Esophagus squamous epithelium (tissue), 5 donors: ENCODE data around the gene HES2. TPM values are rescaled to one million over a fixed set of nuclear protein-coding genes. Genes with fewer than 3 reads are reported as not detected.

ENCODE experiments used
- DNase-seq: peaks from one replicate; lab custom pipeline; 2025; lab: John Stamatoyannopoulos, UW
- H3K27ac ChIP-seq, 4 donors: fragments of 200-600 bp; sonication (generic); one replicate each; pipeline ENCODE4 v1.5.1; 2016 to 2019; ENCODE audit warnings: mild to moderate bottlenecking in 1 of 4
- H3K27me3 ChIP-seq, 4 donors: fragments of 200-600 bp; sonication (generic); 1 replicate in 3 of 4; 2 replicates in 1 of 4; pipeline versions ENCODE4 v1.5.1 to v1.6.0; 2017 to 2021; ENCODE audit warnings: antibody characterized with exemption in 1 of 4
- H3K36me3 ChIP-seq, 3 donors: fragments of 200-600 bp; sonication (generic); one replicate each; pipeline ENCODE4 v1.5.1; 2016 to 2019
- H3K4me1 ChIP-seq, 3 donors: fragments of 200-600 bp; sonication (generic); one replicate each; pipeline ENCODE4 v1.5.1; 2017 to 2019
- H3K4me3 ChIP-seq, 4 donors: fragments of 200-600 bp; sonication (generic); 1 replicate in 3 of 4; 2 replicates in 1 of 4; pipeline ENCODE4 v1.5.1; 2016 to 2019; ENCODE audit warnings: mild to moderate bottlenecking in 2 of 4, moderate library complexity in 1 of 4
- H3K9me3 ChIP-seq, 3 donors: fragments of 200-600 bp; sonication (generic); one replicate each; pipeline ENCODE4 v1.5.1; 2016 to 2019
- CTCF ChIP-seq, 6 experiments: fragments of 450-650 bp in 4 of 6; fragments of 200-600 bp in 2 of 6; sonication (generic) in 2 of 6; IDR thresholded peaks; one replicate each; pipeline ENCODE4 v1.5.1; 2016 to 2019; ENCODE audit warnings: antibody characterized with exemption in 6 of 6, mild to moderate bottlenecking in 4 of 6, moderate library complexity in 4 of 6
- POLR2A ChIP-seq, 4 donors: fragments of 450-650 bp; IDR thresholded peaks; one replicate each; pipeline ENCODE4 v1.6.1; 2017; ENCODE audit warnings: antibody characterized with exemption in 4 of 4, mild to moderate bottlenecking in 4 of 4, moderate library complexity in 3 of 4
- WGBS, 2 donors: methylation state at CpG; one replicate each; pipeline ENCODE4 v1.1.5; 2018; 5-methylcytosine and 5-hydroxymethylcytosine counted together
- intact Hi-C: fragments of 100-400 bp; cut with DNase I; formaldehyde crosslinking; loops from one replicate; pipeline ENCODE4 v1.15.0; 2022
- total RNA-seq, 4 donors: library from RNA; depleted of rRNA; stranded (reverse); fragments of >200 nt; gene quantifications; one replicate each; pipeline ENCODE4 v1.1.0, GENCODE V29; 2016
- donor health status: DM: yes; HTN: yes; CAD: no.

Gene HES2
- total RNA-seq, 4 donors from 2014 or later = 40.5 to 51.9 (median 50.2) TPM

- Histone ChIP-seq H3K27me3 (peaks cover 0 to 100% (median 3%) of the 10 kb centered on the region in 4 donors), H3K4me1 (peaks cover 56 to 96% (median 57%) of the 10 kb centered on the region in 3 donors), H3K36me3 (no peaks in the 10 kb centered on the region), H3K9me3 (no peaks in the 10 kb centered on the region), H3K4me3 (peak within 1 kb of the TSS; percentile 31 to 61 (median 40)), H3K27ac (peak within 1 kb of the TSS in 2 of 4 donors; percentile 50)
- intact Hi-C loops = no loop called here
- WGBS, 2 donors = no CpG with 5 or more reads among the region's 99 CpGs
- no peak for DNase-seq
- TF ChIP-seq POLR2A (IDR thresholded peaks at IDR 0.05) (peak in 1 of 4 donors; percentile 27), CTCF (IDR thresholded peaks at IDR 0.05) (no peak)
These were observed 5.2 kb upstream of the HES2 start, which contains the start of gene ESPN for GRCh38 chr1:6424619-6425593. ESPN (plus strand) TSS chr1:6424776; CDS start chr1:6424956, 180 bp downstream.

- Histone ChIP-seq H3K36me3 (no peaks in the 10 kb centered on the region), H3K9me3 (no peaks in the 10 kb centered on the region), H3K4me1 (peaks cover 59 to 98% (median 65%) of the 10 kb centered on the region in 3 donors), H3K4me3 (peak overlapping the region in 3 of 4 donors; percentile 31 to 61 (median 49)), H3K27me3 (peaks cover 0 to 100% (median 6%) of the 10 kb centered on the region in 4 donors), H3K27ac (peak overlapping the region in 2 of 4 donors; percentile 13 to 50)
- DNase-seq = no peak
- TF ChIP-seq POLR2A (IDR thresholded peaks at IDR 0.05) (no peak), CTCF (IDR thresholded peaks at IDR 0.05) (no peak)
- intact Hi-C loops = no loop called here
- 0 to 5% methylated on average over 2 to 20 of the region's 35 CpGs for WGBS, 2 donors
These were observed 4.4 kb upstream of the HES2 start for GRCh38 chr1:6424000-6424565.

GRCh38 chr1:6423321-6423999 lies 3.7 kb upstream of the HES2 start:
- peak overlapping the region in 3 of 4 donors; percentile 31 to 61 (median 49) for H3K4me3 ChIP-seq
- DNase-seq = no peak
- peaks cover 0 to 100% (median 6%) of the 10 kb centered on the region in 4 donors for H3K27me3 ChIP-seq
- intact Hi-C loops = no loop called here
- no peaks in the 10 kb centered on the region for H3K36me3 ChIP-seq
- peak overlapping the region in 1 of 4 donors; percentile 13 for H3K27ac ChIP-seq
- peaks cover 59 to 98% (median 71%) of the 10 kb centered on the region in 3 donors for H3K4me1 ChIP-seq
- no peak for TF ChIP-seq POLR2A (IDR thresholded peaks at IDR 0.05)
- TF ChIP-seq CTCF (IDR thresholded peaks at IDR 0.05) = peak; percentile 53 to 86 (median 74)
- 0% methylated on average over 10 of the region's 24 CpGs; no CpG with 5 or more reads in 1 of the 2 donors for WGBS, 2 donors
- no peaks in the 10 kb centered on the region for H3K9me3 ChIP-seq

- peaks cover 52 to 98% (median 68%) of the 10 kb centered on the region in 3 donors for H3K4me1 ChIP-seq
- DNase-seq = no peak
- peaks cover under 1 to 100% (median 6%) of the 10 kb centered on the region in 4 donors for H3K27me3 ChIP-seq
- H3K27ac ChIP-seq = peak overlapping the region in 3 of 4 donors; percentile 27 to 90 (median 90)
- WGBS, 2 donors = 44 to 51% methylated on average over 3 to 4 of the region's 4 CpGs
- no peaks in the 10 kb centered on the region for H3K9me3 ChIP-seq
- H3K36me3 ChIP-seq = no peaks in the 10 kb centered on the region
- no peak overlapping the region for H3K4me3 ChIP-seq
- TF ChIP-seq POLR2A (IDR thresholded peaks at IDR 0.05) = no peak
- TF ChIP-seq CTCF (IDR thresholded peaks at IDR 0.05) = no peak
- intact Hi-C loops = no loop called here
These were observed 1.5 kb upstream of the HES2 start for GRCh38 chr1:6421266-6421665.
